OCI-LY1 (cell line): Measurements from ENCODE around the gene COX6A2.

ENCODE experiments used
- EZH2 ChIP-seq: fragments of 200-600 bp; sonication (generic), shearing (Covaris generic); IDR thresholded peaks from 2 replicates; pipeline ENCODE4 v1.8.0; 2017; ENCODE audit warnings: borderline replicate concordance, mixed run types, mild to moderate bottlenecking, antibody characterized with exemption, low read length, moderate library complexity, mixed read lengths
- TF ChIP-seq, protein P1 (sequence below): fragments of 200-600 bp; sonication (generic), shearing (Covaris generic); IDR thresholded peaks from 2 replicates; pipeline ENCODE4 v1.5.1; 2017; ENCODE audit warnings: mild to moderate bottlenecking, antibody characterized with exemption, low read length, moderate library complexity, mixed read lengths

GRCh38 chr16:31451201-31451600 is 23.0 kb upstream of the COX6A2 start:
- no peak for TF ChIP-seq EZH2
- TF ChIP-seq, protein P1, sequence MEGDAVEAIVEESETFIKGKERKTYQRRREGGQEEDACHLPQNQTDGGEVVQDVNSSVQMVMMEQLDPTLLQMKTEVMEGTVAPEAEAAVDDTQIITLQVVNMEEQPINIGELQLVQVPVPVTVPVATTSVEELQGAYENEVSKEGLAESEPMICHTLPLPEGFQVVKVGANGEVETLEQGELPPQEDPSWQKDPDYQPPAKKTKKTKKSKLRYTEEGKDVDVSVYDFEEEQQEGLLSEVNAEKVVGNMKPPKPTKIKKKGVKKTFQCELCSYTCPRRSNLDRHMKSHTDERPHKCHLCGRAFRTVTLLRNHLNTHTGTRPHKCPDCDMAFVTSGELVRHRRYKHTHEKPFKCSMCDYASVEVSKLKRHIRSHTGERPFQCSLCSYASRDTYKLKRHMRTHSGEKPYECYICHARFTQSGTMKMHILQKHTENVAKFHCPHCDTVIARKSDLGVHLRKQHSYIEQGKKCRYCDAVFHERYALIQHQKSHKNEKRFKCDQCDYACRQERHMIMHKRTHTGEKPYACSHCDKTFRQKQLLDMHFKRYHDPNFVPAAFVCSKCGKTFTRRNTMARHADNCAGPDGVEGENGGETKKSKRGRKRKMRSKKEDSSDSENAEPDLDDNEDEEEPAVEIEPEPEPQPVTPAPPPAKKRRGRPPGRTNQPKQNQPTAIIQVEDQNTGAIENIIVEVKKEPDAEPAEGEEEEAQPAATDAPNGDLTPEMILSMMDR, result no peak
